Suprapubic skin (tissue), 3 donors: Measurements from ENCODE around the gene PLXNA4.

Source experiments
- POLR2AphosphoS5 ChIP-seq, 3 donors: sonication (generic); formaldehyde crosslinking; IDR thresholded peaks; one replicate each; pipeline ENCODE4 v1.6.1; 2017; ENCODE audit warnings: antibody characterized with exemption in 3 of 3
- TF ChIP-seq, protein P1 (sequence below), 2 donors: fragments of 200-600 bp in 1 of 2; fragments of 450-650 bp in 1 of 2; sonication (generic) in 1 of 2; IDR thresholded peaks; one replicate each; pipeline ENCODE4 v1.5.1; 2016 to 2019; ENCODE audit warnings: antibody characterized with exemption in 2 of 2, mild to moderate bottlenecking in 1 of 2, moderate library complexity in 1 of 2

DNA sequence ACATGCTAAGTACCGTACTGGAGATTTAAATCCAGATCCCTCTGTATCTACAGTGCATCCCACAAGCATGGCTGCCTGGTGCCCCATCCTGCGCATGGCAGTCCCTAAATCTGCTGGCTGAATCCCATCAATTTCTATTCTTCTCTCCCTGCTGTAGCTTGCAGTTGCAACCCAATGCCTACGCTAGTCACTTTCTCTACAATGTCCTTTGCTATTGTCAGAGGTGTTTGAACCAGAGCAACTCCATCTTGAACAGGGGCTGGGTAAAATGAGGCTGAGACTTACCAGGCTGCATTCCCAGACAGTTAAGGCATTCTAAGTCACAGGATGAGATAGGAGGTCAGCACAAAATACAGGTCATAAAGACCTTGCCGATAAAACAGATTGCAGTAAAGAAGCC lies 461.2 kb downstream of the PLXNA4 start:
- TF ChIP-seq, protein P1, sequence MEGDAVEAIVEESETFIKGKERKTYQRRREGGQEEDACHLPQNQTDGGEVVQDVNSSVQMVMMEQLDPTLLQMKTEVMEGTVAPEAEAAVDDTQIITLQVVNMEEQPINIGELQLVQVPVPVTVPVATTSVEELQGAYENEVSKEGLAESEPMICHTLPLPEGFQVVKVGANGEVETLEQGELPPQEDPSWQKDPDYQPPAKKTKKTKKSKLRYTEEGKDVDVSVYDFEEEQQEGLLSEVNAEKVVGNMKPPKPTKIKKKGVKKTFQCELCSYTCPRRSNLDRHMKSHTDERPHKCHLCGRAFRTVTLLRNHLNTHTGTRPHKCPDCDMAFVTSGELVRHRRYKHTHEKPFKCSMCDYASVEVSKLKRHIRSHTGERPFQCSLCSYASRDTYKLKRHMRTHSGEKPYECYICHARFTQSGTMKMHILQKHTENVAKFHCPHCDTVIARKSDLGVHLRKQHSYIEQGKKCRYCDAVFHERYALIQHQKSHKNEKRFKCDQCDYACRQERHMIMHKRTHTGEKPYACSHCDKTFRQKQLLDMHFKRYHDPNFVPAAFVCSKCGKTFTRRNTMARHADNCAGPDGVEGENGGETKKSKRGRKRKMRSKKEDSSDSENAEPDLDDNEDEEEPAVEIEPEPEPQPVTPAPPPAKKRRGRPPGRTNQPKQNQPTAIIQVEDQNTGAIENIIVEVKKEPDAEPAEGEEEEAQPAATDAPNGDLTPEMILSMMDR (IDR thresholded peaks at IDR 0.05), result no peak
- TF ChIP-seq POLR2AphosphoS5 (IDR thresholded peaks at IDR 0.05), result no peak
